WERI-Rb-1 (cell line): ENCODE data around the gene MPG.

Experiments
- DNase-seq: peaks from one replicate; pipeline ENCODE4 v3.0.0-alpha.2; 2020
- H3K27ac ChIP-seq: fragments of 250-450 bp; sonication (Bioruptor Pico); 2 replicates; pipeline ENCODE4 v1.5.1; 2020; ENCODE audit warnings: mild to moderate bottlenecking, moderate library complexity
- H3K27me3 ChIP-seq: fragments of 250-450 bp; sonication (Bioruptor Pico); 2 replicates; pipeline ENCODE4 v1.5.1; 2021; ENCODE audit warnings: mild to moderate bottlenecking, low read depth, moderate library complexity; ENCODE audit not compliant: insufficient read depth, severe bottlenecking
- H3K36me3 ChIP-seq: fragments of 250-450 bp; sonication (Bioruptor Pico); 2 replicates; pipeline ENCODE4 v1.5.1; 2020; ENCODE audit warnings: mild to moderate bottlenecking, moderate library complexity
- H3K4me3 ChIP-seq: 2 replicates; pipeline ENCODE4 v1.5.1; 2011; ENCODE audit warnings: low read depth, mild to moderate bottlenecking, control low read depth, low read length
- H3K9me3 ChIP-seq: fragments of 250-450 bp; sonication (Bioruptor Pico); 2 replicates; pipeline ENCODE4 v1.5.1; 2021; ENCODE audit warnings: mild to moderate bottlenecking, moderate library complexity; ENCODE audit not compliant: severe bottlenecking
- CTCF ChIP-seq: IDR thresholded peaks from 2 replicates; pipeline ENCODE4 v1.5.1; 2011; ENCODE audit warnings: low read depth, mild to moderate bottlenecking, control low read depth, inconsistent platforms, low read length

MPG gene

DNA sequence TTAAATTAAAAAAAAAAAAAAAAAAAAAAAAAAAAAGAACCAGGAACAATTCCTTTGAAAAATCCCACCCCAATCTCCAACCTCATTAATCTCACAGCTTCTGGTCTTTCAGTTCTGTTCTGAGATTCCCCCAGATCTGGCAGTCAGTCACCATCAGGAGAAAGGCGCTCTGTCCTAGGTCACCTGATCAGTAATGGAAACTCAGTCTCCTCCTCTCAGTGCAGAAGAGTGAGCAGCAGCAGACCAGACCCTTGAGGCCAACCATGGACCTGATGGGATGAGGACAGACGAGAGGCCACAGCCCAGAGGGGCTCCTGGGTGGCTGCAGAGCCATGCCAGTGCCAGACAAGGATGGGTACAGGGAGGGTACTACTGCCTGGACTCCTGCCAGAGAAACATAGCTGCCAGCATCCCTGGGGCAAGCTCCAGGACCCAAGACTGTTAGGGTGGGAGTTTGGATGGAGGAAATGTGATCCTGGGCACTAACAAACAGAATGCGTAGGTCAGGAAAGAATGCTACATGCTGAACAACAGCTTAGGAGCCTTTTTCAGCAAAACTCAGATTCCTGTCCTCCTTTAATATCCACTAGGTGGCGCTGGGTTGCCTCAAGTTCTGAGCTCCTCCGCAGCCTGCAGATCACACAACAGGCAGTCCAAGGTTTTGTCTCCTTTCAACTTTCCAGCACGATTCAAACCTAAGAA, 28.7 kb downstream of the MPG start:
- peak; percentile 55 for DNase-seq
- TF ChIP-seq CTCF: peak; percentile 80
- Histone ChIP-seq H3K4me3 (no peak overlapping the region), H3K27ac (no peak overlapping the region), H3K36me3 (peaks cover 23% of the 10 kb centered on the region), H3K27me3 (no peaks in the 10 kb centered on the region), H3K9me3 (no peaks in the 10 kb centered on the region)

GRCh38 chr16:112153-112840, 34.3 kb downstream of the MPG start:
- no peak for TF ChIP-seq CTCF
- no peak overlapping the region for H3K27ac ChIP-seq
- H3K9me3 ChIP-seq: no peaks in the 10 kb centered on the region
- H3K4me3 ChIP-seq: no peak overlapping the region
- H3K27me3 ChIP-seq: no peaks in the 10 kb centered on the region
- DNase-seq: no peak
- peaks cover 30% of the 10 kb centered on the region for H3K36me3 ChIP-seq

- H3K36me3 ChIP-seq: peaks cover 32% of the 10 kb centered on the region
- no peak overlapping the region for H3K4me3 ChIP-seq
- H3K9me3 ChIP-seq: no peaks in the 10 kb centered on the region
- TF ChIP-seq CTCF: no peak
- DNase-seq: no peak
- H3K27ac ChIP-seq: no peak overlapping the region
- no peaks in the 10 kb centered on the region for H3K27me3 ChIP-seq
Observed at GRCh38 chr16:114327-114726, 36.3 kb downstream of the MPG start.

DNA sequence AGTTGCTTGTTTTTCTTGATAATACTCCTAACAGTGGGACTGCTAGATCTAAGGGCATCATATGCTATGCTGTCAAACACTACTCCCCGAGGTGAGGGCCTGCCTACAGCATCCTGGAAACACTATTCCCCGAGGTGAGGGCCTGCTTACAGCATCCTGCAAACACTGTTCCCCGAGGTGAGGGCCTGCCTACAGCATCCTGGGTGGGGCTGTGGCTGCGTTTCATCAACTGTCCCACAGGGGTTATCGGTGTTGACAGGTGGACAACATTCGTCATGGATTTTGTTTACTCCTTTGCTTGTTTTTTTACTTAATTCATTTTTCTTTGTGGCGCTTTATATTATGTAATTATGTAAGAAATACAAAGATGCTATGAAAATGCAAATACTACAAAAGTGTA, 38.0 kb downstream of the MPG start:
- Histone ChIP-seq H3K36me3 (peaks cover 18% of the 10 kb centered on the region), H3K4me3 (no peak overlapping the region), H3K9me3 (no peaks in the 10 kb centered on the region), H3K27me3 (no peaks in the 10 kb centered on the region), H3K27ac (no peak overlapping the region)
- no peak for DNase-seq
- no peak for TF ChIP-seq CTCF

DNA sequence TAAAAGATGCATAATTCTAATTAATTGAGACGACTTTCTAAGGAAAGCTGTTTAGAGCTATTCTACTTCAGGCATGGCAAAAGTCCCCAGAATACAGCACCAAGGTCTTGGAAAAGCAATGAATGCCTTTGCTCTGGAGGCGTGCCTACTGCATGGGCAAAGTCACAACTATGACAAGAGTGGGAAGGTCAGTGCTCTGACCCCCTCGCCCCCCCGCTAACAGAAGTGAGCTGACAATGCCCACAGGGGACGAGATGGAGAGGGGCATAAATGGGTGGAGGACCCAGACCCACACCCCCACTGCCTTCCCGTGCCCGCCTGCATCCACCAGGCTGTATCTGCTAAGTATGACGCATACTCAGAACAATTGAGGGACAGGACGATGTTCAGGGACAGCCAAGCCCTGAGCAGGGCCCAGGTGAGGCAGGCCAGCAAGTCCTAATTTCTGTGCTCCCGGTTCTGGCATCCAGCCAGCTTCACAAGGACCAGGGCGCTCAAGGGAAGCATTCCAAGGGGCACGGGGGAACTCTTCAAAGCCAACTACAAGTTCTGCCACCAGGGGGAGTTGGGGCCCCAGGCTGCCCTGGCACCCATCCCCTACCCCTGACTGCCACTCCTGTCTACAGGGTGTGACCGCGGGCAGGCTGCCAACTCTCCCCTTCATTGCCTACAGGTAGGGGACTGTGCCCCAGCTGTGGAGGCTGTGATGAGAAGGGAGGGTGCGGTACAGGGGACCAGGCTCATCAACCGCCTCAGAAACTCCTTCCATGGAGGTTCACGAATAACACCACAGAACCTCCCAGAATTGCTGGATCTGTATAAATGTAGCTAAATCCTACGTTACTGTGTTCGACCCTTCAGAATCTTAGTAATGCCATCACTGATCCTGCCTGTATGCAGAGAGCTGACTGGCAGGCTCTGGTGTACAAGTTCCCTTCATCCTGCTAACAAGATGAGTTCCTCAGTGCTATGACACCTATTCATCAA, 39.6 kb downstream of the MPG start:
- H3K27ac ChIP-seq: no peak overlapping the region
- peak; percentile 75 for DNase-seq
- H3K4me3 ChIP-seq: no peak overlapping the region
- TF ChIP-seq CTCF: peak; percentile 89
- no peaks in the 10 kb centered on the region for H3K27me3 ChIP-seq
- peaks cover 10% of the 10 kb centered on the region for H3K36me3 ChIP-seq
- no peaks in the 10 kb centered on the region for H3K9me3 ChIP-seq
